Parathyroid adenoma (tissue), 2 donors: ENCODE measurements around the gene KIAA0586.

ENCODE experiments used
- H2AFZ ChIP-seq: fragments of 300-600 bp; sonication (generic); one replicate; pipeline ENCODE4 v1.7.0; 2017; ENCODE audit warnings: antibody characterized with exemption, mild to moderate bottlenecking
- H3K27ac ChIP-seq: fragments of 300-600 bp; sonication (generic); one replicate; pipeline ENCODE4 v1.7.0; 2017
- H3K27me3 ChIP-seq: fragments of 300-600 bp; sonication (generic); one replicate; pipeline ENCODE4 v1.7.0; 2017; ENCODE audit warnings: low read length; ENCODE audit not compliant: control insufficient read depth, insufficient read depth
- H3K36me3 ChIP-seq: fragments of 300-600 bp; sonication (generic); one replicate; pipeline ENCODE4 v1.7.0; 2017; ENCODE audit warnings: low read length; ENCODE audit not compliant: control insufficient read depth, insufficient read depth
- H3K4me1 ChIP-seq: fragments of 300-600 bp; sonication (generic); one replicate; pipeline ENCODE4 v1.7.0; 2017; ENCODE audit warnings: control low read depth
- H3K4me2 ChIP-seq: fragments of 300-600 bp; sonication (generic); one replicate; pipeline ENCODE4 v1.7.0; 2017; ENCODE audit warnings: low read length
- H3K4me3 ChIP-seq: fragments of 300-600 bp; sonication (generic); one replicate; pipeline ENCODE4 v1.7.0; 2017; ENCODE audit warnings: low read depth, low read length
- H3K79me2 ChIP-seq: fragments of 300-600 bp; sonication (generic); one replicate; pipeline ENCODE4 v1.7.0; 2017; ENCODE audit warnings: control low read depth
- H3K9ac ChIP-seq: fragments of 300-600 bp; sonication (generic); one replicate; pipeline ENCODE4 v1.7.0; 2017; ENCODE audit warnings: mild to moderate bottlenecking
- H3K9me3 ChIP-seq: fragments of 300-600 bp; sonication (generic); one replicate; pipeline ENCODE4 v1.7.0; 2017; ENCODE audit warnings: low read length; ENCODE audit not compliant: control insufficient read depth
- CTCF ChIP-seq: fragments of 300-600 bp; sonication (generic); IDR thresholded peaks from one replicate; pipeline ENCODE4 v1.7.0; 2017; ENCODE audit warnings: antibody characterized with exemption, mild to moderate bottlenecking
- donor health status: primary hyperparathyroidism.

The KIAA0586 gene

DNA sequence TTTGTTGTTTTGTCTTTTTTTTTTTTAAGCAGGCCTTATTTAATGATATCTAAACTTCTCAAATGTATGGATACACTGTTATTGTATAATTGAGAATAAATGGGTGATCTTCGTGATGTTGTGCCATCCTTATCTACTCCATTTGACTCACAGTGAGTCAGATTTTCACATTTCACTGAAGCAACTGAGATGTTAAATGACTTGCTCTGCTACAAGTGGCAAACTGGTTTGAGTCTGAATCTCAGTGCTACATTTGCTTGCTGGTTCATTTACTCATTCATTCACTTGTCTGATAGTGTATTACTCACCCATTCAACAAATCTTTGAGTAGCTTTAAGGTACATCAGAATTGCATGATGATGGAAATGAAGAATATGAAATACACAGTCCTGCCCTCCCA is 2.6 kb downstream of the KIAA0586 start:
- Histone ChIP-seq H3K4me2 (no peak overlapping the region), H2AFZ (no peak overlapping the region)
- TF ChIP-seq CTCF: no peak

DNA sequence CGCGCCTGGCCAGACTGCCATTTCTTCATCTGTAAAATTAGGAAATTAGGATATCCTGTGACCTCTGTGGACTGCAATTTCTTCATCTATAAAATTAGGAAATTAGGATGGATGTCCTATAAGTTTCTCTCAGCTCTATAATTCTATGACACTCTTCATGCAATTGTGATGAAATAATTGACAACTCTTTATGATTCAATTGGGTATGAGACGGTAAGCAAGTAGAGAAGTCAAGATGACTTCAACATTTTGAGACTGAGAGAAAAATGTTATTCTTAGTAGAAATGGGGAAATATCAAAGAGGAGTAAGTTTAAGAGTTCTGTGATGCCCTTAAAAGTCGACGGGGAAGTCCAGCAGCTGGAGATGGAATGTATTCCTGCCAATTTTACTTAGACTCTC is 12.0 kb downstream of the KIAA0586 start:
- H3K4me1 ChIP-seq: no peaks in the 10 kb centered on the region
- no peaks in the 10 kb centered on the region for H3K79me2 ChIP-seq
- H3K36me3 ChIP-seq: no peaks in the 10 kb centered on the region
- no peak overlapping the region for H3K9ac ChIP-seq
- H3K27me3 ChIP-seq: no peaks in the 10 kb centered on the region
- no peaks in the 10 kb centered on the region for H3K9me3 ChIP-seq
- no peak overlapping the region for H3K4me2 ChIP-seq
- H2AFZ ChIP-seq: no peak overlapping the region
- no peak overlapping the region for H3K4me3 ChIP-seq
- no peak for TF ChIP-seq CTCF
- H3K27ac ChIP-seq: no peak overlapping the region

More for the DNA sequence above, 2.6 kb downstream of the KIAA0586 start:
- H3K27ac ChIP-seq: no peak overlapping the region
- H3K79me2 ChIP-seq: peaks cover 6% of the 10 kb centered on the region
- H3K36me3 ChIP-seq: no peaks in the 10 kb centered on the region
- peaks cover 4% of the 10 kb centered on the region for H3K4me1 ChIP-seq
- H3K27me3 ChIP-seq: no peaks in the 10 kb centered on the region
- no peak overlapping the region for H3K4me3 ChIP-seq
- H3K9ac ChIP-seq: no peak overlapping the region
- H3K9me3 ChIP-seq: no peaks in the 10 kb centered on the region

DNA sequence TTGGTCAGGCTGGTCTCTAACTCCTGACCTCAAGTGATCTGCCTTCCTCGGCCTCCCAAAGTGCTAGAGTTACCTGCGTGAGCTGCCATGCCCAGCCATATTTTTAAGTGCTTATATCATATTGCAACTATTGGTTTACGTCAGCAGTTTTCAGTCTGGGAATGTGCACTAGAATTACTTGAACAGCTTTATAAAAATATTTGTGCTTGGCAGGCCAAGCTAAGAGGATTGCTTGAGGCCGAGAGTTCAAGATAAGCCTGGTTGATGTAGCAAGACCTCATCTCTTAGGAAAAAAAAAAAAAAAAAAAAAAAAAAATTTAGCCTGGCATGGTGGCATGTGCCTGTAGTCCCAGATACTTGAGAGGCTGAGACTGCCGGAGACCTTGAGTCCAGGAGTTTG is 17.1 kb downstream of the KIAA0586 start:
- Histone ChIP-seq H3K79me2 (no peaks in the 10 kb centered on the region), H3K4me1 (no peaks in the 10 kb centered on the region), H3K36me3 (no peaks in the 10 kb centered on the region), H3K9me3 (no peaks in the 10 kb centered on the region), H2AFZ (no peak overlapping the region), H3K4me3 (no peak overlapping the region), H3K27ac (no peak overlapping the region), H3K9ac (no peak overlapping the region), H3K4me2 (no peak overlapping the region), H3K27me3 (no peaks in the 10 kb centered on the region)
- TF ChIP-seq CTCF: no peak

GRCh38 chr14:58455593-58456265 is 28.2 kb downstream of the KIAA0586 start:
- H3K27ac ChIP-seq: no peak overlapping the region
- H3K36me3 ChIP-seq: peaks cover 4% of the 10 kb centered on the region
- no peaks in the 10 kb centered on the region for H3K4me1 ChIP-seq
- no peak overlapping the region for H3K4me2 ChIP-seq
- no peaks in the 10 kb centered on the region for H3K79me2 ChIP-seq
- no peaks in the 10 kb centered on the region for H3K9me3 ChIP-seq
- no peak overlapping the region for H3K4me3 ChIP-seq
- no peak overlapping the region for H3K9ac ChIP-seq
- no peak for TF ChIP-seq CTCF
- H2AFZ ChIP-seq: no peak overlapping the region
- H3K27me3 ChIP-seq: no peaks in the 10 kb centered on the region

DNA sequence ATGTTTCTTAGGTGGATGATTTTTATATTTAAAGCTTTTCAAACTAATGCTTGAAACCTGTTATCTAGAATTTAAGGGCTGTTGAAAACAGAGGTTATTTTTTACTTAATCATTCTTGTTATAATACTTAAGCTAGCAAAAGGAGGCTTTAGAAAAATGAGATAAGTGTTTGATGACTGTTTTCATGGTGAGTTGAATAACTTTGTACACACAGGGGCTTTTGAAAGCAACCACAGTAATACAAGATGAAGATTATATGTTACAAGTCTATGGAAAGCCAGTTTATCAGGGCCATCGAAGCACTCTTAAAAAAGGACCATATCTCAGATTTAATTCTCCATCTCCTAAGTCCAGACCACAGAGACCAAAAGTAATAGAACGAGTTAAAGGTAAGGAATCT is 33.3 kb downstream of the KIAA0586 start:
- Histone ChIP-seq H3K9ac (no peak overlapping the region), H2AFZ (no peak overlapping the region), H3K27ac (no peak overlapping the region), H3K79me2 (no peaks in the 10 kb centered on the region), H3K36me3 (no peaks in the 10 kb centered on the region), H3K4me3 (no peak overlapping the region), H3K4me2 (no peak overlapping the region), H3K9me3 (no peaks in the 10 kb centered on the region), H3K27me3 (no peaks in the 10 kb centered on the region), H3K4me1 (no peaks in the 10 kb centered on the region)
- TF ChIP-seq CTCF: no peak
